ENCODE results near the gene TMIGD1. TPM values are rescaled to one million over a fixed set of nuclear protein-coding genes. Genes with fewer than 3 reads are reported as not detected.
A peak's percentile ranks its signal among the peaks of the same experiment; 100 is the strongest.
"Not testable (repeated sequence)": the region's sequence is repeated elsewhere in the genome, so short reads cannot be mapped to it uniquely, and the experiment has no call there.

TMIGD1 gene
- total RNA-seq, 1 experiment from 2014 or later = not detected

- Histone ChIP-seq H4K20me1 (ENCODE audit: insufficient read depth, low read depth, low read length) (no peaks in the 10 kb centered on the region), H3K27ac (ENCODE audit: low read length) (no peak overlapping the region), H3K27me3 (ENCODE audit: low read length) (no peaks in the 10 kb centered on the region), H3K9ac (ENCODE audit: low read length) (no peak overlapping the region), H3K4me3 (ENCODE audit: low read length) (no peak overlapping the region), H3K36me3 (ENCODE audit: insufficient read depth, low read length) (no peaks in the 10 kb centered on the region), H3K4me2 (ENCODE audit: low read depth, low read length, poor library complexity, severe bottlenecking) (no peak overlapping the region), H2AFZ (ENCODE audit: low read length) (no peak overlapping the region), H3K4me1 (ENCODE audit: low read length) (peaks cover 20% of the 10 kb centered on the region), H3K9me3 (ENCODE audit: low read length) (no peaks in the 10 kb centered on the region), H3K9me2 (replicated peaks; ENCODE audit: insufficient read depth, low read length) (no peaks in the 10 kb centered on the region), H3K79me2 (ENCODE audit: low read length) (no peaks in the 10 kb centered on the region)
- DNase-seq = no peak
Measured at GRCh38 chr17:30343796-30344195, 9.9 kb upstream of the TMIGD1 start.

DNA sequence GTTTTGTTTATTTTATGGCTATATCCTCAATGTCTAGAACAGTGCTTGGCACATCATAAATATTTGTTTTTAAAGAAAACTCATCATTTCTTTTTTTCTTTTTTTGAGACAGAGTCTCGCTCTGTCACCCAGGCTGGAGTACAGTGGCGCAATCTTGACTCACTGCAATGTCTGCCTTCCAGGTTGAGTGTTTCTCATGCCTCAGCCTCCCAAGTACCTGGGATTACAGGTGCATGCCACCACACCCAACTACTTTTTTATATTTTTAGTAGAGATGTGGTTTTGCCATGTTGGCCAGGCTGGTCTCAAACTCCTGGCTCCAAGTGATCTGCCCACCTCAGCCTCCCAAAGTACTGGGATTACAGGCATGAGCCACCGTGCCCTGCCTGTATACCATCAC, 9.4 kb upstream of the TMIGD1 start:
- H3K9ac ChIP-seq (ENCODE audit: low read length); H3K27ac ChIP-seq (ENCODE audit: low read length); DNase-seq; H3K4me2 ChIP-seq (ENCODE audit: low read depth, low read length, poor library complexity, severe bottlenecking); H2AFZ ChIP-seq (ENCODE audit: low read length); H3K27me3 ChIP-seq (ENCODE audit: low read length); H3K79me2 ChIP-seq (ENCODE audit: low read length); H3K36me3 ChIP-seq (ENCODE audit: insufficient read depth, low read length); H3K9me3 ChIP-seq (ENCODE audit: low read length); H3K9me2 ChIP-seq (replicated peaks; ENCODE audit: insufficient read depth, low read length); H3K4me3 ChIP-seq (ENCODE audit: low read length); H4K20me1 ChIP-seq (ENCODE audit: insufficient read depth, low read depth, low read length): not testable (repeated sequence)
- H3K4me1 ChIP-seq (ENCODE audit: low read length) = peaks cover 20% of the 10 kb centered on the region

GRCh38 chr17:30341703-30342249, 7.9 kb upstream of the TMIGD1 start:
- H3K4me2 ChIP-seq (ENCODE audit: low read depth, low read length, poor library complexity, severe bottlenecking) = no peak overlapping the region
- no peaks in the 10 kb centered on the region for H3K9me3 ChIP-seq (ENCODE audit: low read length)
- no peaks in the 10 kb centered on the region for H3K27me3 ChIP-seq (ENCODE audit: low read length)
- no peaks in the 10 kb centered on the region for H3K36me3 ChIP-seq (ENCODE audit: insufficient read depth, low read length)
- no peaks in the 10 kb centered on the region for H4K20me1 ChIP-seq (ENCODE audit: insufficient read depth, low read depth, low read length)
- no peak overlapping the region for H3K4me3 ChIP-seq (ENCODE audit: low read length)
- H2AFZ ChIP-seq (ENCODE audit: low read length) = no peak overlapping the region
- DNase-seq = no peak
- peaks cover 20% of the 10 kb centered on the region for H3K4me1 ChIP-seq (ENCODE audit: low read length)
- no peaks in the 10 kb centered on the region for H3K9me2 ChIP-seq (replicated peaks; ENCODE audit: insufficient read depth, low read length)
- no peak overlapping the region for H3K9ac ChIP-seq (ENCODE audit: low read length)
- no peaks in the 10 kb centered on the region for H3K79me2 ChIP-seq (ENCODE audit: low read length)
- no peak overlapping the region for H3K27ac ChIP-seq (ENCODE audit: low read length)

GRCh38 chr17:30340801-30341356, 7.0 kb upstream of the TMIGD1 start:
- Histone ChIP-seq H3K4me1 (ENCODE audit: low read length) (peaks cover 23% of the 10 kb centered on the region), H3K4me2 (ENCODE audit: low read depth, low read length, poor library complexity, severe bottlenecking) (no peak overlapping the region), H3K79me2 (ENCODE audit: low read length) (no peaks in the 10 kb centered on the region), H4K20me1 (ENCODE audit: insufficient read depth, low read depth, low read length) (no peaks in the 10 kb centered on the region), H3K9me2 (replicated peaks; ENCODE audit: insufficient read depth, low read length) (no peaks in the 10 kb centered on the region), H2AFZ (ENCODE audit: low read length) (peak overlapping the region; percentile 45; the same call in 1 of the 2 replicates), H3K4me3 (ENCODE audit: low read length) (no peak overlapping the region), H3K27ac (ENCODE audit: low read length) (no peak overlapping the region), H3K9ac (ENCODE audit: low read length) (no peak overlapping the region), H3K36me3 (ENCODE audit: insufficient read depth, low read length) (no peaks in the 10 kb centered on the region), H3K27me3 (ENCODE audit: low read length) (no peaks in the 10 kb centered on the region), H3K9me3 (ENCODE audit: low read length) (no peaks in the 10 kb centered on the region)
- no peak for DNase-seq

- Histone ChIP-seq H3K4me3 (ENCODE audit: low read length) (no peak overlapping the region), H3K79me2 (ENCODE audit: low read length) (no peaks in the 10 kb centered on the region), H3K36me3 (ENCODE audit: insufficient read depth, low read length) (no peaks in the 10 kb centered on the region), H3K4me2 (ENCODE audit: low read depth, low read length, poor library complexity, severe bottlenecking) (no peak overlapping the region), H2AFZ (ENCODE audit: low read length) (no peak overlapping the region), H4K20me1 (ENCODE audit: insufficient read depth, low read depth, low read length) (no peaks in the 10 kb centered on the region), H3K27me3 (ENCODE audit: low read length) (no peaks in the 10 kb centered on the region), H3K9ac (ENCODE audit: low read length) (no peak overlapping the region), H3K27ac (ENCODE audit: low read length) (no peak overlapping the region), H3K9me2 (replicated peaks; ENCODE audit: insufficient read depth, low read length) (no peaks in the 10 kb centered on the region), H3K9me3 (ENCODE audit: low read length) (no peaks in the 10 kb centered on the region), H3K4me1 (ENCODE audit: low read length) (peaks cover 15% of the 10 kb centered on the region)
- no peak for DNase-seq
Measured at GRCh38 chr17:30339086-30339485, 5.2 kb upstream of the TMIGD1 start.

DNA sequence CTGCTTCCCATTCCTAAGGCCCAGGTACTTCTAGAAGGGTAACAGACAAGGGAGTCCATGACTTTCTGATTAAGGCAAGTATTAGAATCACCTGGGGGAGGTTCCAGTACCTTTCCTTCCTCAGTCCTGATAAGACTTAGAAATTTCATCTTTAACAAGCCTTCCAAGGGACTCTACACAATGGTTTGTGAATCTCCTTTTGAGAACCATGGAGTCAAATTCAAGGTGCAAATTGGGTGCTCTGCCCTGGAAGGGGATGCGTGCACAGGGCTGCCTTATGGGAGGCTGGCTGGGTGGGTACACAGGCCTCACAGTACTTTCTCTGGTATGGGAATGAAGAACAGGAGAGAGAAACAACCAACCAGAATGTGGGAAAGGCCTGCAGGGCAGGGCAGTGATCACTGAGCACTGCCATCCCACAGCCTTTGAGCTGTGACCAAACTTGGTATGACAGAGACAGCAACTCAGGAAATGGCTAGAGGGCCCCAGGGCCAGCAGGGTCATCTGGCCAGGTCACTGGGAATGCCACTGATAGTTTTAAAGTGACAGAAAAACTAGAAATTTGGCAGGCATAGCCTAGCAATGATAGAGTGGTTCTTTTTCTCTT, 3.6 kb upstream of the TMIGD1 start:
- Histone ChIP-seq H3K27me3 (ENCODE audit: low read length) (no peaks in the 10 kb centered on the region), H3K4me2 (ENCODE audit: low read depth, low read length, poor library complexity, severe bottlenecking) (no peak overlapping the region), H3K79me2 (ENCODE audit: low read length) (no peaks in the 10 kb centered on the region), H3K9me3 (ENCODE audit: low read length) (no peaks in the 10 kb centered on the region), H3K9ac (ENCODE audit: low read length) (no peak overlapping the region), H4K20me1 (ENCODE audit: insufficient read depth, low read depth, low read length) (no peaks in the 10 kb centered on the region), H3K9me2 (replicated peaks; ENCODE audit: insufficient read depth, low read length) (no peaks in the 10 kb centered on the region), H3K36me3 (ENCODE audit: insufficient read depth, low read length) (no peaks in the 10 kb centered on the region), H3K27ac (ENCODE audit: low read length) (no peak overlapping the region), H2AFZ (ENCODE audit: low read length) (no peak overlapping the region), H3K4me3 (ENCODE audit: low read length) (no peak overlapping the region), H3K4me1 (ENCODE audit: low read length) (peaks cover 15% of the 10 kb centered on the region)
- no peak for DNase-seq

DNA sequence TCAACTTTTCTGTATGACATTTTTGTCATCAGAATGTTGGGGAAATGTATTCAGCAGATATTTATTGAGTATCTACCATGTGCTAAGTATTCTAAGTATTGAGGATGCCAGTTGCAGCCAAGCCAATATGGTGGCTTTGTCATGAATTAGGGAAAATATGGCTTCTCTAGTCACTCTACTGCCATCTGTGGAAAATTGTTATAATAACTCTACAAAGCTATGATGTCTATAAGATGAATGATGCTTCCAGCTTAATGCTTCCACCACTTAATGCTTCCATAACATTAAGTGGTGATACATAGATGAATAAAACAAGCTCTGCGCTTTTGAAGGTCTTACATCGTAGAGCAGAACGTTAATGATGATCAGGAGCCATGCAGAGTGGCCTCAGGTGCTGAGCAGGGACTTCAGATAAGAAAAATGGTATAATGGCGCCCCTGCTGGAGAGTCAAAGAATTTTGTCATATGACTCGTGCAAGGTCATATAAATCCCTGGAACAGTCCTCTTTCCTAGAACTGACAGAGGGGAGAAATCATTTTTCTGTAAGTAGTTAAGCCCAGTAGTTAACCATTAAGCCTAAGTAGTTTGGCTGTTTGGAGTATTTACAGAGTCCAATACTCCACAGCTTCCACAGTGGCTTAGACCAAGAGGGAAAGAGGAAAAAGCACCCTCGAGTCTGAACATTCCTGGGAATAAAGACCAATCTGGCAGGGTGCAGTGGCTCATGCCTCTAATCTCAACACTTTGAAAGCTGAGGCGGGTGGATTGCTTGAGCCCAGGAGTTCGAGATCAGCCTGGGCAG, 2.7 kb upstream of the TMIGD1 start:
- H3K4me3 ChIP-seq (ENCODE audit: low read length) = no peak overlapping the region
- H3K9me3 ChIP-seq (ENCODE audit: low read length) = no peaks in the 10 kb centered on the region
- no peaks in the 10 kb centered on the region for H4K20me1 ChIP-seq (ENCODE audit: insufficient read depth, low read depth, low read length)
- H3K9me2 ChIP-seq (replicated peaks; ENCODE audit: insufficient read depth, low read length) = no peaks in the 10 kb centered on the region
- H3K4me1 ChIP-seq (ENCODE audit: low read length) = peaks cover 25% of the 10 kb centered on the region
- no peak overlapping the region for H3K9ac ChIP-seq (ENCODE audit: low read length)
- DNase-seq = peak; percentile 91
- no peaks in the 10 kb centered on the region for H3K79me2 ChIP-seq (ENCODE audit: low read length)
- H3K27ac ChIP-seq (ENCODE audit: low read length) = no peak overlapping the region
- no peaks in the 10 kb centered on the region for H3K36me3 ChIP-seq (ENCODE audit: insufficient read depth, low read length)
- peak overlapping the region; percentile 77 for H2AFZ ChIP-seq (ENCODE audit: low read length)
- H3K4me2 ChIP-seq (ENCODE audit: low read depth, low read length, poor library complexity, severe bottlenecking) = peak overlapping the region; percentile 48
- H3K27me3 ChIP-seq (ENCODE audit: low read length) = no peaks in the 10 kb centered on the region

GRCh38 chr17:30334421-30334820, 564 bp upstream of the TMIGD1 start:
- Histone ChIP-seq H3K27ac (ENCODE audit: low read length) (no peak overlapping the region), H3K4me2 (ENCODE audit: low read depth, low read length, poor library complexity, severe bottlenecking) (no peak overlapping the region), H3K9ac (ENCODE audit: low read length) (no peak overlapping the region), H3K4me3 (ENCODE audit: low read length) (no peak overlapping the region), H3K36me3 (ENCODE audit: insufficient read depth, low read length) (no peaks in the 10 kb centered on the region), H3K79me2 (ENCODE audit: low read length) (no peaks in the 10 kb centered on the region), H2AFZ (ENCODE audit: low read length) (no peak overlapping the region), H4K20me1 (ENCODE audit: insufficient read depth, low read depth, low read length) (no peaks in the 10 kb centered on the region), H3K4me1 (ENCODE audit: low read length) (peaks cover 25% of the 10 kb centered on the region), H3K27me3 (ENCODE audit: low read length) (no peaks in the 10 kb centered on the region), H3K9me3 (ENCODE audit: low read length) (no peaks in the 10 kb centered on the region), H3K9me2 (replicated peaks; ENCODE audit: insufficient read depth, low read length) (no peaks in the 10 kb centered on the region)
- no peak for DNase-seq

Data from Karpas-422 (cell line).